ENCODE results near the gene BPIFB2.

Gene BPIFB2

GRCh38 chr20:33008336-33009213 is 1.1 kb downstream of the BPIFB2 start:
- DNase-seq (ENCODE audit: low read depth in 2 of 2): no peak

GRCh38 chr20:33009214-33010132 is 2.0 kb downstream of the BPIFB2 start:
- DNase-seq (ENCODE audit: low read depth in 2 of 2): no peak

- no peak for DNase-seq (ENCODE audit: low read depth in 2 of 2)
These were observed 2.6 kb downstream of the BPIFB2 start for GRCh38 chr20:33010133-33010504.

- DNase-seq (ENCODE audit: low read depth in 2 of 2): no peak
These were observed 3.4 kb downstream of the BPIFB2 start for GRCh38 chr20:33010674-33011449.

GRCh38 chr20:33012327-33013189 is 5.1 kb downstream of the BPIFB2 start:
- DNase-seq (ENCODE audit: low read depth in 2 of 2): no peak

- no peak for DNase-seq (ENCODE audit: low read depth in 2 of 2)
These were observed 6.3 kb downstream of the BPIFB2 start for GRCh38 chr20:33013701-33014326.

- DNase-seq (ENCODE audit: low read depth in 2 of 2): no peak
These were observed 7.0 kb downstream of the BPIFB2 start for GRCh38 chr20:33014336-33015113.

GRCh38 chr20:33015114-33015484 is 7.6 kb downstream of the BPIFB2 start:
- DNase-seq (ENCODE audit: low read depth in 2 of 2): no peak

- no peak for DNase-seq (ENCODE audit: low read depth in 2 of 2)
These were observed 8.4 kb downstream of the BPIFB2 start for GRCh38 chr20:33015700-33016580.

- DNase-seq (ENCODE audit: low read depth in 2 of 2): no peak
These were observed 9.1 kb downstream of the BPIFB2 start for GRCh38 chr20:33016581-33017109.

GRCh38 chr20:33017542-33017941 is 10.0 kb downstream of the BPIFB2 start:
- DNase-seq (ENCODE audit: low read depth in 2 of 2): no peak

- DNase-seq (ENCODE audit: low read depth in 2 of 2): no peak
These were observed 10.8 kb downstream of the BPIFB2 start for GRCh38 chr20:33018169-33018931.

GRCh38 chr20:33019465-33020277 is 12.2 kb downstream of the BPIFB2 start:
- DNase-seq (ENCODE audit: low read depth in 2 of 2): no peak

- no peak for DNase-seq (ENCODE audit: low read depth in 2 of 2)
These were observed 13.0 kb downstream of the BPIFB2 start for GRCh38 chr20:33020278-33021161.

GRCh38 chr20:33021879-33022278 is 14.4 kb downstream of the BPIFB2 start:
- DNase-seq (ENCODE audit: low read depth in 2 of 2): no peak

- no peak for DNase-seq (ENCODE audit: low read depth in 2 of 2)
These were observed 14.8 kb downstream of the BPIFB2 start for GRCh38 chr20:33022289-33022688.
